ENCODE measurements around the gene SMIM26. TPM values are rescaled to one million over a fixed set of nuclear protein-coding genes. Genes with fewer than 3 reads are reported as not detected.
"Not testable (repeated sequence)": the region's sequence is repeated elsewhere in the genome, so short reads cannot be mapped to it uniquely, and the experiment has no call there.

The SMIM26 gene
- total and polyA plus RNA-seq, 2 of the 13 experiments (the other 11 are each of a cell fraction or from before 2014, with no cell fraction given) = 214 to 249 TPM

DNA sequence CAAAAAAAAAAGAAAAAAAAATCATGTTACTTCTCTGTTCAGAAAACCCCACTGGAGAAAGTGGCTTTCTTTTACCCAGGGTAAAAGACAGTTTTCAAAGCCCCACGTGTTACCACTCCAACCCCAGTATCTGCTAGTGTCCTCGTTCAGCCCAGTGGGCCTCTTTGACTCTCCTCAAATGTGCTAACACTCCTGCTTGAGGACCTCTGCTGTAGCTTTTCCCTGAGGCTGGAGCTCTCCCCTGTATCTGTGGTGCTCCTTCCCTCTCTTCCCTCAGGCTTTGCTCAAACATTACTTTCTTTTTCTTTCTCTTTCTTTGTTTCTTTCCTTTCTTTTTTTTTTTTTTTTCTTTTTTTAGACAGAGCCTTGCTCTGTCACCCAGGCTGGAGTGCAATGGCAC is 44.2 kb upstream of the SMIM26 start:
- TF ChIP-seq REXO4 (CRISPR knock-in tag; IDR thresholded peaks at IDR 0.05; ENCODE audit: borderline replicate concordance) (no peak), MBD4 (IDR thresholded peaks at IDR 0.05; ENCODE audit: borderline replicate concordance, low read length) (no peak)
- TF ChIP-seq, protein P1, sequence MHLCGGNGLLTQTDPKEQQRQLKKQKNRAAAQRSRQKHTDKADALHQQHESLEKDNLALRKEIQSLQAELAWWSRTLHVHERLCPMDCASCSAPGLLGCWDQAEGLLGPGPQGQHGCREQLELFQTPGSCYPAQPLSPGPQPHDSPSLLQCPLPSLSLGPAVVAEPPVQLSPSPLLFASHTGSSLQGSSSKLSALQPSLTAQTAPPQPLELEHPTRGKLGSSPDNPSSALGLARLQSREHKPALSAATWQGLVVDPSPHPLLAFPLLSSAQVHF (CRISPR knock-in tag; IDR thresholded peaks at IDR 0.05) = no peak
- TF ChIP-seq, protein P2, sequence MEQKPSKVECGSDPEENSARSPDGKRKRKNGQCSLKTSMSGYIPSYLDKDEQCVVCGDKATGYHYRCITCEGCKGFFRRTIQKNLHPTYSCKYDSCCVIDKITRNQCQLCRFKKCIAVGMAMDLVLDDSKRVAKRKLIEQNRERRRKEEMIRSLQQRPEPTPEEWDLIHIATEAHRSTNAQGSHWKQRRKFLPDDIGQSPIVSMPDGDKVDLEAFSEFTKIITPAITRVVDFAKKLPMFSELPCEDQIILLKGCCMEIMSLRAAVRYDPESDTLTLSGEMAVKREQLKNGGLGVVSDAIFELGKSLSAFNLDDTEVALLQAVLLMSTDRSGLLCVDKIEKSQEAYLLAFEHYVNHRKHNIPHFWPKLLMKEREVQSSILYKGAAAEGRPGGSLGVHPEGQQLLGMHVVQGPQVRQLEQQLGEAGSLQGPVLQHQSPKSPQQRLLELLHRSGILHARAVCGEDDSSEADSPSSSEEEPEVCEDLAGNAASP (CRISPR knock-in tag; IDR thresholded peaks at IDR 0.05; ENCODE audit: borderline replicate concordance) = no peak
- TF ChIP-seq, protein P3, sequence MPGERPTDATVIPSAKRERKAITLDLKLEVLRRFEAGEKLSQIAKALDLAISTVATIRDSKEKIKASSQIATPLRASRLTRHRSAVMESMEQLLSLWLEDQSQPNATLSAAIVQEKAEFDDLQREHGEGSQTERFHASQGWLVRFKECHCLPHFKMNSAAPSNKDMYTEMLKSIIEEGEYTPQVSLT (CRISPR knock-in tag; IDR thresholded peaks at IDR 0.05; ENCODE audit: borderline replicate concordance, low read depth) = no peak
- Histone ChIP-seq H3K36me3 (replicated peaks in 1 of 2; ENCODE audit: control insufficient read depth in 1 of 2, insufficient read depth in 2 of 2, low read length in 2 of 2) (peaks cover 27 to 60% of the 10 kb centered on the region in 2 experiments), H2AFZ (ENCODE audit: low read length) (no peak overlapping the region), H3K4me1 (ENCODE audit: insufficient read depth, low read length) (no peaks in the 10 kb centered on the region), H3K27me3 (ENCODE audit: control insufficient read depth in 1 of 2, insufficient read depth in 2 of 2, low read length in 2 of 2) (no peaks in the 10 kb centered on the region), H3K4me3 (replicated peaks in 1 of 3; ENCODE audit: insufficient read depth in 1 of 3, low read depth in 2 of 3, low read length in 3 of 3) (no peak overlapping the region), H3K9ac (ENCODE audit: insufficient read depth, low read depth, low read length) (no peak overlapping the region), H3K27ac (ENCODE audit: extremely low read length, insufficient read depth, low read length) (no peak overlapping the region), H3K4me2 (ENCODE audit: low read depth, low read length) (no peak overlapping the region), H4K20me1 (ENCODE audit: insufficient read depth, low read length) (no peaks in the 10 kb centered on the region), H3K79me2 (ENCODE audit: insufficient read depth, low read length) (peaks cover 5% of the 10 kb centered on the region), H3K9me3 (ENCODE audit: low read length) (no peaks in the 10 kb centered on the region)
- WGBS (ENCODE audit: low lambda C conversion rate) = 96% methylated on average over 2 of the region's 2 CpGs
- intact Hi-C loops (cut with micrococcal nuclease; ENCODE audit: unreplicated experiment) = no loop called here
- no peak for DNase-seq (ENCODE audit: low spot score)
- in situ Hi-C loops (cut with HindIII; ENCODE audit: extremely low pct_ligation_motif_present, low pct_unique_long_range_greater_than_20kb) = no loop called here
- ChIA-PET CTCF (ENCODE audit: low intra/inter-chr PET ratio, low total read pairs) (no interaction called here), POLR2A (no interaction called here)
- BruUV-seq (replicated peaks) = no TSS peak
- ATAC-seq = no peak; the same call in 2 of the 3 replicates
- no peak for FAIRE-seq

DNA sequence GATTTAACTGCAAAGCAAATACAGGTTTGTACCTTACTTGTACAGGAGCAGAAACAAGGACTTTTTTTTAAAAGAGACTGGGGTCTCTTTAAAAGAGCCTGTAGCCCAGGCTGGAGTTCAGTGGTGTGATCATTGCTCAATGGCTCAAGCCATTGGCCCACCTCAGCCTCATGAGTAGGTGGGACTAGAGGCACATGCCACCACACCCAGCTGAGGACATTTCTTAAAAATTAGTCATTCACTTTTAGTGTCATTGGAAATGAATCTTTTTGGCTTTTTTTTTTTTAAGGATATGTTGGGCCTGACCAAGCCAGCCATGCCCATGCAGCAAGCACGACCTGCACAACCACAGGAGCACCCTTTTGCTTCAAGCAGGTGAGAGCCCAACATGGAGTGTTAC is 42.6 kb upstream of the SMIM26 start:
- H3K9me3 ChIP-seq (ENCODE audit: low read length) = no peaks in the 10 kb centered on the region
- H2AFZ ChIP-seq (ENCODE audit: low read length) = no peak overlapping the region
- H3K27ac ChIP-seq (ENCODE audit: extremely low read length, insufficient read depth, low read length) = no peak overlapping the region
- H3K4me2 ChIP-seq (ENCODE audit: low read depth, low read length) = no peak overlapping the region
- intact Hi-C loops (cut with micrococcal nuclease; ENCODE audit: unreplicated experiment) (no loop called here), in situ Hi-C loops (cut with HindIII; ENCODE audit: extremely low pct_ligation_motif_present, low pct_unique_long_range_greater_than_20kb) (no loop called here)
- BruUV-seq (replicated peaks) = no TSS peak
- DNase-seq (ENCODE audit: low spot score) (no peak), FAIRE-seq (no peak), ATAC-seq (no peak)
- ChIA-PET POLR2A (interaction anchor here (1.4 kb wide), 1 partner anchor 17 kb away, joined by 5 read pairs; the partner anchor contains the start of gene SEC23B), CTCF (ENCODE audit: low intra/inter-chr PET ratio, low total read pairs) (no interaction called here)
- no peak overlapping the region for H3K4me3 ChIP-seq (replicated peaks in 1 of 3; ENCODE audit: insufficient read depth in 1 of 3, low read depth in 2 of 3, low read length in 3 of 3)
- no peaks in the 10 kb centered on the region for H3K4me1 ChIP-seq (ENCODE audit: insufficient read depth, low read length)
- no peaks in the 10 kb centered on the region for H4K20me1 ChIP-seq (ENCODE audit: insufficient read depth, low read length)
- TF ChIP-seq ZNF567 (CRISPR knock-in tag; IDR thresholded peaks at IDR 0.05; ENCODE audit: borderline replicate concordance) = no peak
- TF ChIP-seq HMG20B (CRISPR knock-in tag; conservative IDR thresholded peaks at IDR 0.05) = no peak
- no peak for TF ChIP-seq HDAC6 (IDR thresholded peaks at IDR 0.05; ENCODE audit: low read depth, low read length)
- WGBS (ENCODE audit: low lambda C conversion rate) = 97% methylated on average over 1 of the region's 1 CpG
- H3K36me3 ChIP-seq (replicated peaks in 1 of 2; ENCODE audit: control insufficient read depth in 1 of 2, insufficient read depth in 2 of 2, low read length in 2 of 2) = peaks cover 40 to 66% of the 10 kb centered on the region in 2 experiments
- H3K27me3 ChIP-seq (ENCODE audit: control insufficient read depth in 1 of 2, insufficient read depth in 2 of 2, low read length in 2 of 2) = no peaks in the 10 kb centered on the region
- H3K9ac ChIP-seq (ENCODE audit: insufficient read depth, low read depth, low read length) = no peak overlapping the region
- H3K79me2 ChIP-seq (ENCODE audit: insufficient read depth, low read length) = peaks cover under 1% of the 10 kb centered on the region

DNA sequence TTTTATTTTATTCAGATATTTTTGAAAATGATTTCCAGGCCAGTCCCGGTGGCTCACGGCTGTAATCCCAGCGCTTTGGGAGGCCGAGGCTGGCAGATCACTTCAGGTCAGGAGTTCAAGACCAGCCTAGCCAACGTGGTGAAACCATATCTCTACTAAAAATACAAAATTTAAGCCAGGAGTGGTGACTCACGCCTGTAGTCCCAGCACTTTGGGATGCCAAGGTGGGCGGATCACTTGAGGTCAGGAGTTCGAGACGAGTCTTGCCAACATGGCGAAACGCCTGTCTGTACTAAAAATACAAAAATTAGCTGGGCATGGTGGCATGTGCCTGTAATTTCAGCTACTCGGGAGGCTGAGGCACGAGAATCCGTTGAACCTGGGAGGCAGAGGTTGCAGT is 40.5 kb upstream of the SMIM26 start:
- H3K4me3 ChIP-seq (replicated peaks in 1 of 3; ENCODE audit: insufficient read depth in 1 of 3, low read depth in 2 of 3, low read length in 3 of 3); H3K4me1 ChIP-seq (ENCODE audit: insufficient read depth, low read length); CTCF ChIA-PET (ENCODE audit: low intra/inter-chr PET ratio, low total read pairs); BruUV-seq (replicated peaks); H3K79me2 ChIP-seq (ENCODE audit: insufficient read depth, low read length); H3K27me3 ChIP-seq (ENCODE audit: control insufficient read depth in 1 of 2, insufficient read depth in 2 of 2, low read length in 2 of 2); FAIRE-seq; H3K27ac ChIP-seq (ENCODE audit: extremely low read length, insufficient read depth, low read length); H3K9ac ChIP-seq (ENCODE audit: insufficient read depth, low read depth, low read length); DNase-seq (ENCODE audit: low spot score); ATAC-seq; H2AFZ ChIP-seq (ENCODE audit: low read length); H3K4me2 ChIP-seq (ENCODE audit: low read depth, low read length); H3K9me3 ChIP-seq (ENCODE audit: low read length); intact Hi-C loops (cut with micrococcal nuclease; ENCODE audit: unreplicated experiment); H4K20me1 ChIP-seq (ENCODE audit: insufficient read depth, low read length); in situ Hi-C loops (cut with HindIII; ENCODE audit: extremely low pct_ligation_motif_present, low pct_unique_long_range_greater_than_20kb): not testable (repeated sequence)
- POLR2A ChIA-PET = interaction anchor here (1.6 kb wide), 1 partner anchor 19 kb away, joined by 4 read pairs; the partner anchor contains the start of gene SEC23B
- peaks cover 48 to 78% of the 10 kb centered on the region in 2 experiments for H3K36me3 ChIP-seq (replicated peaks in 1 of 2; ENCODE audit: control insufficient read depth in 1 of 2, insufficient read depth in 2 of 2, low read length in 2 of 2)
- 83% methylated on average over 14 of the region's 14 CpGs for WGBS (ENCODE audit: low lambda C conversion rate)

All from HepG2 (cell line).